Spleen (tissue), 11 donors: ENCODE results near the gene REPS2. TPM values are rescaled to one million over a fixed set of nuclear protein-coding genes. Genes with fewer than 3 reads are reported as not detected.

Experiments used
- DNase-seq: peaks from one replicate; pipeline ENCODE4 v3.0.0-alpha.2; 2020
- H3K27ac ChIP-seq, 8 donors: fragments of 200-600 bp; sonication (generic) in 7 of 8; 1 replicate in 4 of 8; 2 replicates in 4 of 8; pipeline versions ENCODE4 v1.5.0 to v1.8.0; 2016 to 2021; ENCODE audit warnings: inconsistent platforms in 4 of 8, mild to moderate bottlenecking in 4 of 8, moderate library complexity in 1 of 8
- H3K27me3 ChIP-seq, 7 donors: fragments of 200-600 bp; sonication (generic) in 6 of 7; replicated peaks in 1 of 7; 1 replicate in 4 of 7; 2 replicates in 3 of 7; pipeline versions ENCODE4 v1.5.0 to v1.8.0; 2016 to 2021; ENCODE audit warnings: inconsistent platforms in 3 of 7, mild to moderate bottlenecking in 1 of 7
- H3K36me3 ChIP-seq, 6 donors: fragments of 200-600 bp; sonication (generic) in 5 of 6; 1 replicate in 4 of 6; 2 replicates in 2 of 6; pipeline versions ENCODE4 v1.5.0 to v1.8.0; 2016 to 2021; ENCODE audit warnings: inconsistent platforms in 2 of 6
- H3K4me1 ChIP-seq, 6 donors: fragments of 200-600 bp; sonication (generic) in 5 of 6; 1 replicate in 3 of 6; 2 replicates in 3 of 6; pipeline versions ENCODE4 v1.5.0 to v1.8.0; 2016 to 2021; ENCODE audit warnings: inconsistent platforms in 3 of 6
- H3K4me3 ChIP-seq, 8 donors: fragments of 200-600 bp; sonication (generic) in 7 of 8; 1 replicate in 4 of 8; 2 replicates in 4 of 8; pipeline versions ENCODE4 v1.5.0 to v1.8.0; 2016 to 2021; ENCODE audit warnings: inconsistent platforms in 4 of 8, mild to moderate bottlenecking in 4 of 8, moderate library complexity in 2 of 8
- H3K9me3 ChIP-seq, 8 donors: fragments of 200-600 bp; sonication (generic) in 7 of 8; 1 replicate in 4 of 8; 2 replicates in 4 of 8; pipeline versions ENCODE4 v1.5.0 to v1.8.0; 2016 to 2021; ENCODE audit warnings: inconsistent platforms in 4 of 8
- CTCF ChIP-seq, 11 experiments: fragments of 200-600 bp in 7 of 11; fragments of 450-650 bp in 4 of 11; sonication (generic) in 4 of 11; IDR thresholded peaks in 8 of 11; conservative IDR thresholded peaks in 3 of 11; 1 replicate in 7 of 11; 2 replicates in 4 of 11; pipeline versions ENCODE4 v1.4.0 to v1.8.0; 2016 to 2021; ENCODE audit warnings: antibody characterized with exemption in 11 of 11, inconsistent platforms in 4 of 11, mild to moderate bottlenecking in 1 of 11
- POLR2A ChIP-seq, 3 donors: fragments of 450-650 bp; IDR thresholded peaks; one replicate each; pipeline ENCODE4 v1.5.1; 2017; ENCODE audit warnings: antibody characterized with exemption in 3 of 3, mild to moderate bottlenecking in 1 of 3
- POLR2AphosphoS5 ChIP-seq, 3 donors: sonication (generic); formaldehyde crosslinking; IDR thresholded peaks; one replicate each; pipeline ENCODE4 v1.5.1; 2017; ENCODE audit warnings: antibody characterized with exemption in 3 of 3
- WGBS, 5 donors: extraction: QIAGEN DNeasy Blood & Tissue Kit in 3 of 5; methylation state at CpG; one replicate each; pipeline versions ENCODE4 v1.1.5 to v1.1.7; 2013 to 2018; 5-methylcytosine and 5-hydroxymethylcytosine counted together
- intact Hi-C: fragments of 100-400 bp; cut with DNase I; formaldehyde crosslinking; loops from one replicate; pipeline ENCODE4 v1.15.0; 2023; ENCODE audit warnings: low total_unique reads
- polyA plus RNA-seq, 3 donors: library from polyadenylated mRNA; stranded (reverse); fragments of 200-250 nt; gene quantifications; one replicate each; pipeline ENCODE4 v1.2.1, GENCODE V29; 2013
- total RNA-seq, 7 donors: library from RNA; depleted of rRNA in 3 of 7; stranded (reverse); fragments of >200 nt in 3 of 7; fragmentation: NEBNext Ultra II Directional in 4 of 7; extraction: Animal tissue kit (Norgen Biotek cat#: 25700) in 4 of 7; gene quantifications; one replicate each; pipeline versions ENCODE4 v1.1.0 to v1.2.1, GENCODE V29; 2016 to 2021
- donor health status: healthy with polysubstance abuse.
- donor health status: DM: no; HTN: no; CAD: no; lungs with moderate emphysema.
- donor health status: DM: no; HTN: no; CAD: no.
- donor health status: Bipolar disorder and iron deficiency.
- donor health status: healthy.
- donor health status: DM: no; HTN: no; CAD: no.
- donor health status: DM: yes; HTN: yes; CAD: no.

The REPS2 gene
- total and polyA plus RNA-seq, 10 donors = 1.5 to 18.3 (median 8.0) TPM

DNA sequence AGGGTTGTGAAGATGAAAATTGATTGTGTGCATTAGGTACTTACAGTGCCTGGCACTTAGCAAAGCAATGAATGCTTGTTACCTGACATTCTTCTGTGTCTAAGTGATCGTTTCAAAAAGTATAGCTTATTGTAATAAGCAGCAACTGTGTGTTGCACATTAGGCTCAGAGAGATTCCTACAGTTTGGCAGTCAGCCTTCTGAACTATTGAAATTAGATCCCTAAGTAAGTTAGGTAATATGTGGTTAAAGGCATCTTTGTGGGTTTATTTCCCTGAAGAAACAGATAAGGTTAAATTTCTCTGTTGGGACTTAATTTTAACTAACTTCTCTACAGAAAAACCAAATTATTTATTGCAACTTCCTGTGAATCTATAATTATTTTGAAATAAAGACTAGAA lies 93.4 kb downstream of the REPS2 start:
- intact Hi-C loops = loop anchor here (10.0 kb wide), 2 partner anchors 155 to 215 kb away; no protein-coding TSS in a partner anchor
- no peak overlapping the region for H3K4me3 ChIP-seq
- H3K27ac ChIP-seq = no peak overlapping the region
- peaks cover 0 to 10% (median 0%) of the 10 kb centered on the region in 6 donors for H3K4me1 ChIP-seq
- no peak for DNase-seq
- no peaks in the 10 kb centered on the region for H3K27me3 ChIP-seq
- no peaks in the 10 kb centered on the region for H3K36me3 ChIP-seq
- H3K9me3 ChIP-seq = no peaks in the 10 kb centered on the region
- TF ChIP-seq POLR2AphosphoS5 (IDR thresholded peaks at IDR 0.05) = no peak
- 42 to 84% (median 48%) methylated on average over 1 of the region's 1 CpG for WGBS, 5 donors

DNA sequence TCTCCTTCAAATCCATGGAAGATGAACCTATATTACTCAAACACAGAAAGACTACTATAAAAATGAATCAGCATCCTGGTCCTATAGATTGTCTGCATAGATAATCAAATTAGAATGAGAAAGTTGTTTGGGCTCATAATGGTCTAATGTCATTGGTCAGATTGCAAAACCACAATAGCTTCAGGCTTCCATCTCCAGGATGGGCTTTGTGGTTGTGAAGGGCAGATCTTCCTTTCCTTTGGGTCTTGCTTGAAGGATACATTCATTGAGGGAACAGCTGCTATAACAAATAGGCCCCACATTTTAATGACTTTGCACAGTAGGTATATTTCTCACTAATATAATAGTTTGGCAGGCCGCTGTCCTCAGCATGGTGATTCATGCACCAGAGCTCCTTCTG lies 94.3 kb downstream of the REPS2 start:
- TF ChIP-seq POLR2AphosphoS5 (IDR thresholded peaks at IDR 0.05) (no peak), POLR2A (IDR thresholded peaks at IDR 0.05) (no peak), CTCF (IDR thresholded peaks at IDR 0.05 in 8 of 11, conservative IDR thresholded peaks at IDR 0.05 in 3 of 11) (no peak)
- Histone ChIP-seq H3K27ac (no peak overlapping the region), H3K27me3 (no peaks in the 10 kb centered on the region), H3K4me3 (no peak overlapping the region), H3K36me3 (no peaks in the 10 kb centered on the region), H3K9me3 (no peaks in the 10 kb centered on the region), H3K4me1 (peaks cover 0 to 10% (median 0%) of the 10 kb centered on the region in 6 donors)
- 71 to 100% (median 80%) methylated on average over 1 of the region's 1 CpG for WGBS, 5 donors
- intact Hi-C loops = loop anchor here (10.0 kb wide), 2 partner anchors 156 to 216 kb away; no protein-coding TSS in a partner anchor
- DNase-seq = no peak

DNA sequence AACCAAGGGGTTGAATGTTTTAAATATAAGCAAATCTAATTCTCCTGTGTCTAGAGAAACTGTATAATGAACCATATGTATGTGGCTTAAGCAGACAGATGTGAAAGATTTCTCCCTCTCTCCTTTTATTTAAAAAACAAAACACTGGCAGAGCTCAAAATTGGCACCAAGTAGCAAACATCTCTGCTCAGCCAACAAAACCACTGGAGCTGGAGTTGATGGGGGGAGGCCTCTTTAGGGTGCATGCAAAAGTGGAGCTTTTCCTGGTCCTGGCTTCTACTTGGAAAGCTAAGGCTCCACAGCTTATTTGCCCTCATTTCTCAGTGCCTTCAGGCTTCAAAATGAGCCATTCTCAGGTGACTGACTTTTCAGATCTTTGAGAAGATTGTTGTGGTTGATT lies 95.6 kb downstream of the REPS2 start:
- H3K4me1 ChIP-seq = peaks cover 0 to 10% (median 0%) of the 10 kb centered on the region in 6 donors
- DNase-seq = no peak
- no peaks in the 10 kb centered on the region for H3K9me3 ChIP-seq
- H3K27ac ChIP-seq = no peak overlapping the region
- intact Hi-C loops = loop anchor here (10.0 kb wide), 2 partner anchors 157 to 217 kb away; no protein-coding TSS in a partner anchor
- TF ChIP-seq CTCF (IDR thresholded peaks at IDR 0.05 in 8 of 11, conservative IDR thresholded peaks at IDR 0.05 in 3 of 11) = no peak
- no peak for TF ChIP-seq POLR2A (IDR thresholded peaks at IDR 0.05)
- TF ChIP-seq POLR2AphosphoS5 (IDR thresholded peaks at IDR 0.05) = no peak
- no peaks in the 10 kb centered on the region for H3K27me3 ChIP-seq
- no peaks in the 10 kb centered on the region for H3K36me3 ChIP-seq
- no peak overlapping the region for H3K4me3 ChIP-seq

DNA sequence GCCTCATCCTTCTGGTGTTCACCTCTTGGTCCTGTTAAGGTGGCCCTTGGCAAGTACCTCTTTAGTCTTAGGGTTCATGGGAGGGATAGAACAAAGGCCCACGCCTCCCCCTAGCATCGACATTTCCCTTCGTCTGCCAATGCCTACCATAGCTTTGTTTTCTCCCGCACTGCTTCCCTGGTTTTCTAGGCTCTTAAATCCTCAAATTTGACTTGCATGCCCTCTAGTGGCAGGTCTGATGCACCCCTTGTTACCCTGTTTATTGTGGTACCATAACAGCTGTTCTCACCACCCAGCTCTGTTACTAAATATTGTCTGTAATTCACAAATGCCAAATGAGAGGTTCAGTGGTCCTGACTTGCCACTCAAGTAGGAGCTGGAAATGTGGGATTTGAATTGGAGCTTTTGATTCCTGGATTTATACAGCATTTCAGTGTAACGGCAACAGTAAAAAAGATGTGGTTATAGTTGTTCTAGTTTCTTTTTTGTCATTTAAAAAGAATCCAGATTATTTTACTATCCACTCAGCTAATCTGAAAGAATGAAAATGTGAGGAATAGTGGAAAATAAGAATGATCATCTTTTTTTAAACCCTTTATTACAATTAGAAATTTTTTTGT lies 100.1 kb downstream of the REPS2 start:
- no peaks in the 10 kb centered on the region for H3K4me1 ChIP-seq
- intact Hi-C loops = loop anchor here (10.0 kb wide), 2 partner anchors 162 to 222 kb away; no protein-coding TSS in a partner anchor
- H3K9me3 ChIP-seq = no peaks in the 10 kb centered on the region
- no peak overlapping the region for H3K27ac ChIP-seq
- DNase-seq = no peak
- TF ChIP-seq CTCF (IDR thresholded peaks at IDR 0.05 in 8 of 11, conservative IDR thresholded peaks at IDR 0.05 in 3 of 11) (peak; percentile 18 to 69 (median 66)), POLR2AphosphoS5 (IDR thresholded peaks at IDR 0.05) (no peak)
- no peaks in the 10 kb centered on the region for H3K27me3 ChIP-seq
- no peak overlapping the region for H3K4me3 ChIP-seq
- peaks cover 0 to 21% (median 0%) of the 10 kb centered on the region in 6 donors for H3K36me3 ChIP-seq
- WGBS, 5 donors = 18 to 29% (median 25%) methylated on average over 5 of the region's 5 CpGs
